ENCODE data around the gene SRP68. TPM values are rescaled to one million over a fixed set of nuclear protein-coding genes. Genes with fewer than 3 reads are reported as not detected.

SRP68 gene
- polyA plus RNA-seq, 1 experiment = 101 TPM

- DNase-seq (ENCODE audit: low read depth, low spot score) = no peak
- Histone ChIP-seq H3K27me3 (ENCODE audit: control insufficient read depth, insufficient read depth, low read length) (no peaks in the 10 kb centered on the region), H3K27ac (ENCODE audit: low read depth, low read length) (no peak overlapping the region), H3K4me3 (ENCODE audit: low read depth, low read length) (no peak overlapping the region), H3K9me3 (ENCODE audit: control insufficient read depth, insufficient read depth, low read length) (no peaks in the 10 kb centered on the region)
- ChIA-PET POLR2A (interaction anchor here (0.7 kb wide), 1 partner anchor 42 kb away, joined by 4 read pairs; no protein-coding TSS in a partner anchor), CTCF (interaction anchor here (1.0 to 2.4 kb wide), 3 partner anchors 86 to 204 kb away, joined by 3 to 8 read pairs (median 4); no protein-coding TSS in a partner anchor)
- TF ChIP-seq CTCF (IDR thresholded peaks at IDR 0.05; ENCODE audit: low read depth, low read length) = no peak
Observed at GRCh38 chr17:76095943-76096342, 23.6 kb upstream of the SRP68 start.

GRCh38 chr17:76094046-76094445 lies 21.7 kb upstream of the SRP68 start:
- no peak for TF ChIP-seq CTCF (IDR thresholded peaks at IDR 0.05; ENCODE audit: low read depth, low read length)
- ChIA-PET POLR2A (interaction anchor here (1.2 kb wide), 1 partner anchor 58 kb away, joined by 3 read pairs; no protein-coding TSS in a partner anchor), CTCF (no interaction called here)
- H3K27ac ChIP-seq (ENCODE audit: low read depth, low read length) = no peak overlapping the region
- no peak for DNase-seq (ENCODE audit: low read depth, low spot score)
- H3K4me3 ChIP-seq (ENCODE audit: low read depth, low read length) = no peak overlapping the region
- H3K27me3 ChIP-seq (ENCODE audit: control insufficient read depth, insufficient read depth, low read length) = no peaks in the 10 kb centered on the region
- H3K9me3 ChIP-seq (ENCODE audit: control insufficient read depth, insufficient read depth, low read length) = no peaks in the 10 kb centered on the region

- H3K9me3 ChIP-seq (ENCODE audit: control insufficient read depth, insufficient read depth, low read length) = no peaks in the 10 kb centered on the region
- no peak overlapping the region for H3K4me3 ChIP-seq (ENCODE audit: low read depth, low read length)
- ChIA-PET CTCF (interaction anchor here (0.7 kb wide), 1 partner anchor 418 kb away, joined by 9 read pairs; no protein-coding TSS in a partner anchor), POLR2A (interaction anchor here (0.5 kb wide), 1 partner anchor 228 kb away, joined by 9 read pairs; no protein-coding TSS in a partner anchor)
- no peaks in the 10 kb centered on the region for H3K27me3 ChIP-seq (ENCODE audit: control insufficient read depth, insufficient read depth, low read length)
- TF ChIP-seq CTCF (IDR thresholded peaks at IDR 0.05; ENCODE audit: low read depth, low read length) = no peak
- no peak for DNase-seq (ENCODE audit: low read depth, low spot score)
- H3K27ac ChIP-seq (ENCODE audit: low read depth, low read length) = no peak overlapping the region
Observed at GRCh38 chr17:76092526-76093413, 20.5 kb upstream of the SRP68 start.

GRCh38 chr17:76091526-76092286 lies 19.4 kb upstream of the SRP68 start:
- Histone ChIP-seq H3K27me3 (ENCODE audit: control insufficient read depth, insufficient read depth, low read length) (no peaks in the 10 kb centered on the region), H3K27ac (ENCODE audit: low read depth, low read length) (no peak overlapping the region), H3K9me3 (ENCODE audit: control insufficient read depth, insufficient read depth, low read length) (no peaks in the 10 kb centered on the region), H3K4me3 (ENCODE audit: low read depth, low read length) (no peak overlapping the region)
- POLR2A ChIA-PET = no interaction called here
- no peak for DNase-seq (ENCODE audit: low read depth, low spot score)
- CTCF ChIA-PET = interaction anchor here (0.6 to 0.7 kb wide), 2 partner anchors 247 to 419 kb away, joined by 3 to 9 read pairs; partner anchors contain the start of gene UNC13D
- no peak for TF ChIP-seq CTCF (IDR thresholded peaks at IDR 0.05; ENCODE audit: low read depth, low read length)
